Esophagus squamous epithelium (tissue), 5 donors: Measurements from ENCODE around the gene KANTR. TPM values are rescaled to one million over a fixed set of nuclear protein-coding genes. Genes with fewer than 3 reads are reported as not detected.
"Not testable (repeated sequence)": the region's sequence is repeated elsewhere in the genome, so short reads cannot be mapped to it uniquely, and the experiment has no call there.

Source experiments
- DNase-seq: peaks from one replicate; lab custom pipeline; 2025; lab: John Stamatoyannopoulos, UW
- H3K27ac ChIP-seq, 4 donors: fragments of 200-600 bp; sonication (generic); one replicate each; pipeline ENCODE4 v1.5.1; 2016 to 2019; ENCODE audit warnings: mild to moderate bottlenecking in 1 of 4
- H3K27me3 ChIP-seq, 4 donors: fragments of 200-600 bp; sonication (generic); 1 replicate in 3 of 4; 2 replicates in 1 of 4; pipeline versions ENCODE4 v1.5.1 to v1.6.0; 2017 to 2021; ENCODE audit warnings: antibody characterized with exemption in 1 of 4
- H3K36me3 ChIP-seq, 3 donors: fragments of 200-600 bp; sonication (generic); one replicate each; pipeline ENCODE4 v1.5.1; 2016 to 2019
- H3K4me1 ChIP-seq, 3 donors: fragments of 200-600 bp; sonication (generic); one replicate each; pipeline ENCODE4 v1.5.1; 2017 to 2019
- H3K4me3 ChIP-seq, 4 donors: fragments of 200-600 bp; sonication (generic); 1 replicate in 3 of 4; 2 replicates in 1 of 4; pipeline ENCODE4 v1.5.1; 2016 to 2019; ENCODE audit warnings: mild to moderate bottlenecking in 2 of 4, moderate library complexity in 1 of 4
- H3K9me3 ChIP-seq, 3 donors: fragments of 200-600 bp; sonication (generic); one replicate each; pipeline ENCODE4 v1.5.1; 2016 to 2019
- CTCF ChIP-seq, 6 experiments: fragments of 450-650 bp in 4 of 6; fragments of 200-600 bp in 2 of 6; sonication (generic) in 2 of 6; IDR thresholded peaks; one replicate each; pipeline ENCODE4 v1.5.1; 2016 to 2019; ENCODE audit warnings: antibody characterized with exemption in 6 of 6, mild to moderate bottlenecking in 4 of 6, moderate library complexity in 4 of 6
- POLR2A ChIP-seq, 4 donors: fragments of 450-650 bp; IDR thresholded peaks; one replicate each; pipeline ENCODE4 v1.6.1; 2017; ENCODE audit warnings: antibody characterized with exemption in 4 of 4, mild to moderate bottlenecking in 4 of 4, moderate library complexity in 3 of 4
- WGBS, 2 donors: methylation state at CpG; one replicate each; pipeline ENCODE4 v1.1.5; 2018; 5-methylcytosine and 5-hydroxymethylcytosine counted together
- intact Hi-C: fragments of 100-400 bp; cut with DNase I; formaldehyde crosslinking; loops from one replicate; pipeline ENCODE4 v1.15.0; 2022
- small RNA-seq, 4 donors: library from RNA; depleted of rRNA; stranded (forward); fragments of <200 nt; gene quantifications; one replicate each; pipeline ENCODE3, GENCODE V24; 2016
- total RNA-seq, 4 donors: library from RNA; depleted of rRNA; stranded (reverse); fragments of >200 nt; gene quantifications; one replicate each; pipeline ENCODE4 v1.1.0, GENCODE V29; 2016
- donor health status: DM: yes; HTN: yes; CAD: no.

The KANTR gene
- total RNA-seq, 4 donors from 2014 or later = 3.5 to 15.6 (median 5.3) TPM

DNA sequence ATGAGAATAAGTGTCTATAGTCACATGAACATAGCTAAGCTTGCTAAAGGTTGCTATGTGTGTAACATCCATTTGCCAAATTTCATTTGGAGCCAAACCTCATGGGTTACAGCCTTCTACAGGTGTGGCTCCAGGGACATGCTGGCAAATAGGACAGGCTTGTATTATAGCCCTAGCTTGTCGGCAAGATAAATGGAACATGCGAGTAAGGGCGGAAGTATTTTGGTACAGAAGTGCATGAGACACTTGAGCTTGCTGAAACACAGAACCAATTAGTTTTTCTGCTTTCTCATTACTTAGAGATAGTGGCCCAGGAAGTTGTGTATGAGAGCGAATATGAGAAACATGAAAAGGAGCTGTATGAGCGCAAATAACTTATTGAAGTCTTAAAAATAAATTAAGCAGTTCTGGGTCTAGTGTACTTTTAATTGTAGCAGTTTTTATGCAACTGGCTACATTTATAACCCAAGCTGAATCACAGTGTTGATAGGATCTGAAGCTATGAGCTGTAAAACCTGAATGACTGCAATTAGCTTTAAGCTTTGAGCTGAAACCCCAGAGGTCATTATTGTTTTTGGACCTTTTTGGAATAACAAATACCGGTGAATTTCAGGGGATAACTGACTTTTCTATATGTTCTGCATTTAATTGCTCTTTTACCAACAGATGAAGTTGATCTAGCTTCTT, 66.5 kb downstream of the KANTR start:
- 36 to 71% methylated on average over 6 of the region's 6 CpGs for WGBS, 2 donors
- Histone ChIP-seq H3K4me1 (peaks cover 0 to 12% (median 0%) of the 10 kb centered on the region in 3 donors), H3K4me3 (no peak overlapping the region), H3K36me3 (no peaks in the 10 kb centered on the region), H3K27ac (peak overlapping the region in 2 of 4 donors; percentile 54), H3K9me3 (no peaks in the 10 kb centered on the region), H3K27me3 (no peaks in the 10 kb centered on the region)
- DNase-seq = no peak
- no peak for TF ChIP-seq CTCF (IDR thresholded peaks at IDR 0.05)
- TF ChIP-seq POLR2A (IDR thresholded peaks at IDR 0.05) = no peak
- intact Hi-C loops = no loop called here

GRCh38 chrX:53163436-53163835, 69.5 kb downstream of the KANTR start:
- 80 to 83% methylated on average over 4 to 7 of the region's 7 CpGs for WGBS, 2 donors
- Histone ChIP-seq H3K4me3 (no peak overlapping the region), H3K27me3 (no peaks in the 10 kb centered on the region), H3K9me3 (no peaks in the 10 kb centered on the region), H3K27ac (no peak overlapping the region), H3K4me1 (peaks cover 0 to 12% (median 0%) of the 10 kb centered on the region in 3 donors), H3K36me3 (no peaks in the 10 kb centered on the region)
- intact Hi-C loops = no loop called here
- no peak for TF ChIP-seq POLR2A (IDR thresholded peaks at IDR 0.05)
- TF ChIP-seq CTCF (IDR thresholded peaks at IDR 0.05) = no peak
- no peak for DNase-seq

GRCh38 chrX:53164566-53164965, 70.6 kb downstream of the KANTR start:
- WGBS, 2 donors = 71 to 77% methylated on average over 5 to 6 of the region's 6 CpGs
- peaks cover 0 to 12% (median 0%) of the 10 kb centered on the region in 3 donors for H3K4me1 ChIP-seq
- intact Hi-C loops, H3K36me3 ChIP-seq, DNase-seq, H3K27ac ChIP-seq, H3K9me3 ChIP-seq, H3K4me3 ChIP-seq, H3K27me3 ChIP-seq: not testable (repeated sequence)

DNA sequence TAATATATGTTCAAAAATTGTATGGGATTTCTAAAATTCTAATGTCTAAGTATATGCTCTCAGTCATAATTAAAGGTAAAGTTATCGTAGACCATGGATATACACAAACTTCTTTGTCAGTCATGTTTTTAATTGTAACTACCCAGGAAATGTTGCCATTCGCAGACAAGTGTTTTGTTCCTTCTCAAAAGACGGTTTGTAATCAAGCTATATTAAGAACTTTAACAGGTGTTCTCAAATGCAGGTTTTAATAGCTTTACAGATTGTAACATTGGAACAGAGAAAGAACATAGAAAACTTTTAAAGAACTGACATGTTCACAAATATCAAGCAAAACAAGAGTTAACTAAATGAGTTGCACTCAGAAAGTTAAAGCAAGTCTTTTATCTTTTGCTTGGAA, 72.2 kb downstream of the KANTR start:
- WGBS, 2 donors = 75 to 90% methylated on average over 3 of the region's 3 CpGs
- no peak for TF ChIP-seq POLR2A (IDR thresholded peaks at IDR 0.05)
- no peak for TF ChIP-seq CTCF (IDR thresholded peaks at IDR 0.05)
- no peaks in the 10 kb centered on the region for H3K36me3 ChIP-seq
- H3K4me1 ChIP-seq = peaks cover 0 to 6% (median 0%) of the 10 kb centered on the region in 3 donors
- DNase-seq = no peak
- no peak overlapping the region for H3K27ac ChIP-seq
- no peak overlapping the region for H3K4me3 ChIP-seq
- intact Hi-C loops = no loop called here
- H3K27me3 ChIP-seq = no peaks in the 10 kb centered on the region
- H3K9me3 ChIP-seq = no peaks in the 10 kb centered on the region

- H3K4me3 ChIP-seq = no peak overlapping the region
- intact Hi-C loops = no loop called here
- WGBS, 2 donors = 72 to 100% methylated on average over 1 to 2 of the region's 7 CpGs
- no peaks in the 10 kb centered on the region for H3K9me3 ChIP-seq
- no peaks in the 10 kb centered on the region for H3K27me3 ChIP-seq
- no peaks in the 10 kb centered on the region for H3K4me1 ChIP-seq
- H3K27ac ChIP-seq = no peak overlapping the region
- H3K36me3 ChIP-seq = no peaks in the 10 kb centered on the region
- TF ChIP-seq POLR2A (IDR thresholded peaks at IDR 0.05) (no peak), CTCF (IDR thresholded peaks at IDR 0.05) (no peak)
- DNase-seq = no peak
Observed at GRCh38 chrX:53171356-53171755, 77.4 kb downstream of the KANTR start.

Small RNA genes lying within 50 kb of the gene (small RNA-seq; reads per million reads assigned to genes)
- gene AL139396.1 (0 reads per million in 4 donors), gene AL591212.2 (0 reads per million in 4 donors)

Other genes starting within 250 kb of the KANTR start
- gene XAGE3, start 226.1 kb upstream of the KANTR start, total RNA-seq = not detected
- 10 to 100 TPM in 2 of 4 donors, 1 to 10 TPM in 2; 6.2 to 23.8 (median 11.1) TPM for gene FAM156B, start 196.8 kb upstream of the KANTR start, total RNA-seq
- gene FAM156A, start 135.6 kb upstream of the KANTR start, total RNA-seq = 10 to 100 TPM in 2 of 4 donors, 1 to 10 TPM in 2; 2.9 to 13.3 (median 9.7) TPM
- under 1 TPM in 3 of 4 donors, not detected in 1; 0.09 to 0.57 (median 0.18) TPM for gene GPR173, start 45.4 kb upstream of the KANTR start, total RNA-seq
- 10 to 100 TPM in 1 of 4 donors, 1 to 10 TPM in 3; 4.4 to 40.1 (median 5.3) TPM for gene TSPYL2, start 11.8 kb upstream of the KANTR start, total RNA-seq
- gene KDM5C, start 131.1 kb downstream of the KANTR start, total RNA-seq = 100 to 1,000 TPM in 1 of 4 donors, 10 to 100 TPM in 3; 74.2 to 108 (median 80.2) TPM
- 10 to 100 TPM in 3 of 4 donors, 1 to 10 TPM in 1; 6.9 to 12.7 (median 10.4) TPM for gene IQSEC2, start 187.4 kb downstream of the KANTR start, total RNA-seq